Pons (tissue), 1 donor: Measurements from ENCODE around the gene MARK1.

Source experiments
- DNase-seq: peaks from one replicate; pipeline ENCODE4 v3.0.0-alpha.2; 2016; ENCODE audit warnings: low spot score

MARK1 gene

GRCh38 chr1:220690140-220691052 lies 162.5 kb downstream of the MARK1 start, which contains the start of gene C1orf115:
TSS of gene C1orf115 (plus strand) at chr1:220690363. CDS start at chr1:220690403, 40 bp downstream.
- peak; percentile 8 for DNase-seq

DNA sequence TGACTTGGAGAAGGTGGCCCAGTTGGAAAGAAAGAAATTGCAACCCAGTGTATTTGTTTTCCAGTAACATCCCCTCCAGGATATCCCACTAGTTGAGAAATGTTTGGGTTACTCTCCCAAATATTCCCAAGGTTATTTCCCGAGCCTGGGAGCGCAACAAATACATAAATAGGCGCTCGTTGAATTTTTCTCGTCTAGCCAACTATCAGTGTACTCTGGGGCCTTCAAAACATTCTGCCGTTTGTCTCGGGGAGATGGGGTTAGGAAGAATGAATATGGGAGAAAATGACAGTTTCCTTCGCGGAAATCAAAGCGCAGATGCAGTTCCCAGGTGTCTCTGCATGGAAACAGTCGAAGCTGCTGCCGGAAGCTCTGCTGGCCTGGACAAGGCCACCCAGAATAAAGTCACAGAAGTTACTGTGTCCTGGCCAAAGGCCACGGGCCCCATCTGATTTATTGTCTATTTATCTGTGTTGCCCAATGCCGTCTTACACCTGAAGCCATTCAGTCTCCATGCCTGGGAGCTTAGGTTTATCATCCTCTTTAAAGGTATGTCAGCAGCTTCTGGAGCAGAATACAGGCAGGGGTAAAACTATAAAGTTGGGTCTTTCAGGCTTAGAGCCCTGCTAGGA lies 163.2 kb downstream of the MARK1 start:
- no peak for DNase-seq

GRCh38 chr1:220692436-220693228 lies 164.7 kb downstream of the MARK1 start:
- no peak for DNase-seq

GRCh38 chr1:220694866-220695382 lies 167.0 kb downstream of the MARK1 start:
- DNase-seq, result no peak

DNA sequence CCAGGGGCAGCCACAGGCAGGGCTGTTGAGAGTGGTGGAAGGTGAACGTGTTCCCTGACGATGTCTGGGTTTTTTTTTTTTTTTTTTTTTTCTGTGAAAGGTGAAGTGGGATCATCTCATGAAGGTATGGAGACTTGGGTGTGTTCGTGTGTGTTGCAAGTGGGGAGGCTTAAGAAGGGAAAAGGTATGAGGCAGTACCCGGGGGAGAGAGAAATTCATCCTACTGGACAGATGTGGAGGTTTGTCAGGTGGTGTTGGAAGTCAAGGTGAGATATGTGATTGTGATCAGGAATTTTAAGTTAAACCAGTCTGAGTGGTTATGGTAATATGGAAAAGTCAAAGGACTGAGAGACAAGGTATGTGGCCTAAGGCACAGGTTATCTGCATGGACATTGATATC lies 167.5 kb downstream of the MARK1 start:
- no peak for DNase-seq

GRCh38 chr1:220696226-220696862 lies 168.4 kb downstream of the MARK1 start:
- DNase-seq, result no peak

GRCh38 chr1:220696863-220697231 lies 168.9 kb downstream of the MARK1 start:
- peak; percentile 5 for DNase-seq

- no peak for DNase-seq
Measured at GRCh38 chr1:220697326-220697725, 169.4 kb downstream of the MARK1 start.

- DNase-seq, result no peak
Measured at GRCh38 chr1:220698607-220699016, 170.7 kb downstream of the MARK1 start.

DNA sequence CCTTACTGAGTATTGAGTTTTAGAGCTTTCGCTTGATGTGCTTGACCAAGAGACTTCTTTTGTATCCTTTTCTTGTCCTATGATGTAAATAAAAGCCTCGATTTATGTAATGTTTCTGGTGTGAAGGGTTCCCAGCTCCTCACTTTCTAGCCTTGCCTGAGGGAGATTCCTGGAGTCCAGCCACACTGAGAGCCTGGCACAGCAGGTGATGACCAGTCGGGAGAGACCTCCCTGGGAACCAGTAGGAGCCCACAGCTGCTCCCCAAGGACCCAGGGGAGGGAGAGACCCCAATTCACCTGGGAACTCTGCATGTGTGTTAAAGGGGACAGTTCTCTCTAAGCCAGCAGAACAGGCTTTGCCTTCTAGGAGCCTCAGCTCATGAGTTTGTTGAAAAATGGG lies 171.1 kb downstream of the MARK1 start:
- DNase-seq, result no peak

DNA sequence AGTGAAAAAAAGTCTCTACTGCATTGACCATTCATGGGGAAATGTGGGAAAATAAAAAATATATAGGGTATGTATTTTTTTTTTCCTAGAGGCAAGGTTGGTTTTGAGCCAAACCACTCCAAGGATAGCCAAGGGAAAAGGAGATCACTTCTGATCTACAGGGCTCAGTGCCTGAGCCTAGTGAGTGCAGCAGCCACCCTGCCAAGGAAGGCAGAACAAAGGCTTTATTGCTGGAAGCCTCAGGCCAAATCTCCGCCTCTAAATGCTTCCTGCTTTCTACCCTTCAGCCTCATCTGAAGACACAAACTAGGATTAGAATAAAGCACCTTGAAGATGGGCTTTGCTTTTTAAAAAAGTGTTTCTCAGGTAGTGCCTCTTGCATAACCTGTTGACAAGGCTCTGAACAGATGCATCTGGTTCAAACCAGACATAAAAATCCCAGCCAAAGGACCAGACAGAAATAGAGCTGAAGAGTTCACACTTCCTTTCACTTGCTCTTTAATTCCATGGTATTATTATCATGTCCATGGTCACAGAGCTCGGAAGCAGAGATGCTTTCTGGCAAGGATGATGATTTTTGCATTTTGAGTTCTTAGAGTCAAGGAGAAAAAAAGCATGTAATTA lies 172.7 kb downstream of the MARK1 start:
- peak; percentile 30 for DNase-seq

- DNase-seq, result no peak
Measured at GRCh38 chr1:220701974-220702373, 174.0 kb downstream of the MARK1 start.

GRCh38 chr1:220702733-220703270 lies 174.9 kb downstream of the MARK1 start:
- no peak for DNase-seq

GRCh38 chr1:220703305-220703704 lies 175.4 kb downstream of the MARK1 start:
- DNase-seq, result no peak

GRCh38 chr1:220705782-220706181 lies 177.8 kb downstream of the MARK1 start:
- DNase-seq, result no peak

- DNase-seq, result no peak
Measured at GRCh38 chr1:220706480-220706879, 178.5 kb downstream of the MARK1 start.

DNA sequence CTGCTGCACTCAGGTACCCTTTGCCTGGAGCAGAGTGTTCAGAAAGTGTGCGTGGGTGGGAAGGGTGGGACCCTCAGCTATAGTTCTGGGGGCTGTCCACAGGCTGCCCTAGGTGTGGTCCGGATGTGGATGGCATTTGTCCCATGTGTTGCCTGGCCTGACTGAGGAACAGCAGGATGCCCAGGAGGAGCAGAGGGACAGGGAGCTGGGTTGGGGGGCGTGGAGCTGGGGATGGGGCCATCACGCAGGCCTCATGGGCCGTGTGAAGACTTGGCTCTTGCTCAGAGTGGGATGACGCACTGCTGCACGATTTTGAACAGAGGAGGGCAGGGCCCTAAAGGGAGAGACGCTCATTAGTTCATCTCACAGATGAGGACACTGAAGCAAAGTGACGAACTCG lies 179.2 kb downstream of the MARK1 start:
- DNase-seq, result no peak

- no peak for DNase-seq
Measured at GRCh38 chr1:220708244-220708643, 180.3 kb downstream of the MARK1 start.

DNA sequence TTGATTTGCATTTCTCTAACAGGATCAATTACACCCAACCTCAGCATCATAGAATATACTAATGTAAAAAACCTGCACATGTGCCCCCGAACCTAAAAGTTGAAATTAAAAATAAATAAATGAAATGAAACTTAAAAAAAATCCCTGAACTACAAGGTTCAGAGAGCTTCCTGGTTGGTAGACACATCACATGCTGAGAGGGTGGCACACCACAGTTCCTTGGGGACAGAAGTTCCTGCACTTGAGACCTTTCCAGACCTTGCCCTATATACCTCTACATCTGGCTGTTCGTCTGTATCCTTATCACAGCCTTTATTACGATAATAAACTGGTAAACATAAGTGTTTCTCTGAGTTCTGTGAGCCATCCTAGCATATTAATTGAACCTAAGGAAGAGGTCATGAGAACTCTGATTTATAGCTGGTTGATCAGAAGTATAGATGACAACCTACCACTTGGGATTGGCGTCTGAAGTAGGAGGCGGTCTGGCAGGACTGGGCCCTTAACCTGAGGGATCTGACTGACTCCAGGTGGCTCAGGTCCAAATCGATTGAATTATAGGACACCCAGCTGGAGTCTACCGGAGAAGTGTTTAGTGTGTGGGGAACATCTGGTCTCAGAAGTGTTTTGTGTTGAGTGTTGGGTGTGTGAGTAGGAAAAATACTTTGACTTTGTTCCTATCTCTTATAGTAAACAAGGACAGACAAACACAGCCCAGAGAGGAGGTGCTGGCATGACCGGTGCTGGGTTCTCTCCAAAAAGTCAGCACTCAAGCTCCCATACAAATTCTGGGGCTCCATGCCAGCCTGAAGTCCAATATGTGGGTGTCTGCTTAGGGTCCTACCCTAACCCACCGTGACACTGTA lies 181.2 kb downstream of the MARK1 start:
- no peak for DNase-seq

DNA sequence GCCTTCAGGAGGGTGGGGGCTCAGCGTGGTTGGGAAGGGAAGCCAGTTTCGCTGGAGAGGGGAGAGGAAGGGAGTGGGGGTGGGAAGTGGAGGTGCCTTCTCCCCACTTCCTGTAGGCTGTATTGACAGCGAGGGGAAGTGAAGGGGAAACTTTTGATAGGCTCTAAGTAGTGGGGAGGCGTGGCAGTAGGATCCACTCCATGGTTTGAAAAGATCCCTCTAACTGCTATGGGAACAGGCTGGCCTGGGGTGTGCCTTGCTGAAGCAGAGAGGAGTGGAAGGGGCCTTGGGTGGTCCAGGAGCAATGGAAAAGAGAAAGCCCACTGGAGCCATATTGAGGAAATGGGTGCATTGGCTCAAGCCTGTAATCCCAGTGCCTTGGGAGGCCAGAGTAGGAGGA lies 182.4 kb downstream of the MARK1 start:
- DNase-seq, result no peak
